ENCODE data around the gene SECISBP2. TPM values are rescaled to one million over a fixed set of nuclear protein-coding genes. Genes with fewer than 3 reads are reported as not detected.

SECISBP2 gene
- total and polyA plus RNA-seq, 2 of the 13 experiments (the other 11 are each of a cell fraction or from before 2014, with no cell fraction given): 32.4 to 38.0 TPM

- TF ChIP-seq ZBTB43 (CRISPR knock-in tag; conservative IDR thresholded peaks at IDR 0.05): 0 out of 2 replicates have a peak, but pooled peaks have one; percentile 32
- TF ChIP-seq ZNF30 (CRISPR knock-in tag; IDR thresholded peaks at IDR 0.05): no peak
- no peak for TF ChIP-seq ZNF24 (IDR thresholded peaks at IDR 0.05)
- no peak for TF ChIP-seq ZNF34 (CRISPR knock-in tag; IDR thresholded peaks at IDR 0.05; ENCODE audit: borderline replicate concordance)
- no peak; the same call in 1 of the 2 replicates for TF ChIP-seq NCOR1 (IDR thresholded peaks at IDR 0.05; ENCODE audit: borderline replicate concordance, low read length)
- TF ChIP-seq, protein P1, sequence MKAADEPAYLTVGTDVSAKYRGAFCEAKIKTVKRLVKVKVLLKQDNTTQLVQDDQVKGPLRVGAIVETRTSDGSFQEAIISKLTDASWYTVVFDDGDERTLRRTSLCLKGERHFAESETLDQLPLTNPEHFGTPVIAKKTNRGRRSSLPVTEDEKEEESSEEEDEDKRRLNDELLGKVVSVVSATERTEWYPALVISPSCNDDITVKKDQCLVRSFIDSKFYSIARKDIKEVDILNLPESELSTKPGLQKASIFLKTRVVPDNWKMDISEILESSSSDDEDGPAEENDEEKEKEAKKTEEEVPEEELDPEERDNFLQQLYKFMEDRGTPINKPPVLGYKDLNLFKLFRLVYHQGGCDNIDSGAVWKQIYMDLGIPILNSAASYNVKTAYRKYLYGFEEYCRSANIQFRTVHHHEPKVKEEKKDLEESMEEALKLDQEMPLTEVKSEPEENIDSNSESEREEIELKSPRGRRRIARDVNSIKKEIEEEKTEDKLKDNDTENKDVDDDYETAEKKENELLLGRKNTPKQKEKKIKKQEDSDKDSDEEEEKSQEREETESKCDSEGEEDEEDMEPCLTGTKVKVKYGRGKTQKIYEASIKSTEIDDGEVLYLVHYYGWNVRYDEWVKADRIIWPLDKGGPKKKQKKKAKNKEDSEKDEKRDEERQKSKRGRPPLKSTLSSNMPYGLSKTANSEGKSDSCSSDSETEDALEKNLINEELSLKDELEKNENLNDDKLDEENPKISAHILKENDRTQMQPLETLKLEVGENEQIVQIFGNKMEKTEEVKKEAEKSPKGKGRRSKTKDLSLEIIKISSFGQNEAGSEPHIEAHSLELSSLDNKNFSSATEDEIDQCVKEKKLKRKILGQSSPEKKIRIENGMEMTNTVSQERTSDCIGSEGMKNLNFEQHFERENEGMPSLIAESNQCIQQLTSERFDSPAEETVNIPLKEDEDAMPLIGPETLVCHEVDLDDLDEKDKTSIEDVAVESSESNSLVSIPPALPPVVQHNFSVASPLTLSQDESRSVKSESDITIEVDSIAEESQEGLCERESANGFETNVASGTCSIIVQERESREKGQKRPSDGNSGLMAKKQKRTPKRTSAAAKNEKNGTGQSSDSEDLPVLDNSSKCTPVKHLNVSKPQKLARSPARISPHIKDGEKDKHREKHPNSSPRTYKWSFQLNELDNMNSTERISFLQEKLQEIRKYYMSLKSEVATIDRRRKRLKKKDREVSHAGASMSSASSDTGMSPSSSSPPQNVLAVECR (CRISPR knock-in tag; IDR thresholded peaks at IDR 0.05; ENCODE audit: borderline replicate concordance): peak; percentile 96
- no peak for TF ChIP-seq ZNF3 (CRISPR knock-in tag; IDR thresholded peaks at IDR 0.05)
- TF ChIP-seq MED1 (CRISPR knock-in tag; IDR thresholded peaks at IDR 0.05): peak; percentile 56; the same call in 1 of the 2 replicates
- TF ChIP-seq NCOA5 (CRISPR knock-in tag; IDR thresholded peaks at IDR 0.05): no peak
- peak; percentile 87 for TF ChIP-seq CCDC6 (CRISPR knock-in tag; IDR thresholded peaks at IDR 0.05)
- TF ChIP-seq ZNF337 (CRISPR knock-in tag; IDR thresholded peaks at IDR 0.05; ENCODE audit: borderline replicate concordance, low read depth): peak; percentile 93
- no peak for TF ChIP-seq TMF1 (CRISPR knock-in tag; IDR thresholded peaks at IDR 0.05; ENCODE audit: low read depth)
- no peak for TF ChIP-seq KIAA2018 (CRISPR knock-in tag; IDR thresholded peaks at IDR 0.05; ENCODE audit: borderline replicate concordance)
- peak; percentile 42 for TF ChIP-seq PTBP1 (IDR thresholded peaks at IDR 0.05; ENCODE audit: low read depth, low read length, poor library complexity, severe bottlenecking)
- TF ChIP-seq ZFYVE20 (CRISPR knock-in tag; IDR thresholded peaks at IDR 0.05; ENCODE audit: borderline replicate concordance, low read depth): no peak
Measured at GRCh38 chr9:89310475-89311345, 7.6 kb upstream of the SECISBP2 start, which contains the start of gene CKS2 (continued).
